ENCODE measurements around the gene TRIM33.

The TRIM33 gene

DNA sequence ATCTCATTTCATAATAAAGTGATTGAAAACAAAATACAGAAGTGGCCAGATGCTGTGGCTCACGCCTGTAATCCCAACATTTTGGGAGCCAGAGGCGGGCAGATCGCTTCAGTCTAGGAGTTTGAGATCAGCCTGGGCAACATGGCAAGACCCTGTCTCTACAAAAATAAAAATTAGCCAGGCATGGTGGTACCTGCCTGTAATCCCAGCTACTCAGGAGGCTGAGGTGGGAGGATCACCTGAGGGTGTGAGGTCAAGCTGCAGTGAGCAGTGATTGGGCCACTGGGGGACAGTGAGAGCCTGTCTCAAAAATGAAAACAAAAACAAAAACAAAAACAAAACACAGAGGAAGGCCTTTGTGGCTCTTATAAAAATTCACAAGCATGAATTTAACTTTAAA, 38.6 kb downstream of the TRIM33 start:
- H3K27me3 ChIP-seq (replicated peaks in 2 of 5; ENCODE audit: control insufficient read depth in 4 of 5, insufficient read depth in 5 of 5, low read length in 4 of 5): no peaks in the 10 kb centered on the region
- ChIA-PET CTCF (interaction anchor here (1.1 kb wide), 1 partner anchor 18 kb away, joined by 3 read pairs; no protein-coding TSS in a partner anchor), POLR2A (no interaction called here)
- DNase-seq: no peak
- WGBS (ENCODE audit: insufficient coverage): 100% methylated on average over 2 of the region's 3 CpGs
- H3K4me1 ChIP-seq (ENCODE audit: control extremely low read depth in 1 of 4, control insufficient read depth in 4 of 4, insufficient read depth in 4 of 4, low read length in 3 of 4): peaks cover 0 to 17% (median 9%) of the 10 kb centered on the region in 4 experiments
- no peak overlapping the region for H3K27ac ChIP-seq (ENCODE audit: insufficient read depth in 1 of 2, low read depth in 1 of 2, low read length in 2 of 2, poor library complexity in 1 of 2, severe bottlenecking in 2 of 2)
- H3K4me3 ChIP-seq (ENCODE audit: control insufficient read depth in 1 of 7, extremely low read depth in 1 of 7, insufficient read depth in 4 of 7, low read depth in 2 of 7, low read length in 6 of 7): no peak overlapping the region
- peaks cover 0 to 4% (median under 1%) of the 10 kb centered on the region in 4 experiments for H3K36me3 ChIP-seq (ENCODE audit: control insufficient read depth in 4 of 4, insufficient read depth in 4 of 4, low read length in 3 of 4)
- peaks cover 0 to 8% (median 0%) of the 10 kb centered on the region in 5 experiments for H3K9me3 ChIP-seq (ENCODE audit: control extremely low read depth in 1 of 5, control insufficient read depth in 4 of 5, insufficient read depth in 2 of 5, low read depth in 1 of 5, low read length in 4 of 5)

DNA sequence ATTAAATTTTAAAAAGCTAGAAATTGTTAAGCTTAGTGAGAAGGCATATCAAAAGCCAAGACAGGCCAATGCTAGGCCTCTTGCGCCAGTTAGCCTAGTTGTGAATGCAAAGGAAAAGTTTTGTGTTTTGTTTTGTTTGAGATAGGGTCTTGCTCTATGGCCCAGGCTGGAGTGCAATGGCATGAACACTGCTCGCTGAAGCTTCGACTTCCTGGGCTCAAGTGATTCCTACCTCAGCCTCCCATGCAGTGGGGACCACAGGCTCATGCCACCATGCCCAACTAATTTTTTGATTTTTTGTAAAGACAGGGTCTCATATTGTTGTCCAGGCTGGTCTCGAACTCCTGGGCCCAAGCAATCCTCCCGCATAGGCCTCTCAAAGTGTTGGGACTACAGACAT, 40.3 kb downstream of the TRIM33 start:
- ChIA-PET CTCF (interaction anchor here (0.6 kb wide), 1 partner anchor 13 kb away, joined by 3 read pairs; no protein-coding TSS in a partner anchor), POLR2A (no interaction called here)
- no peak overlapping the region for H3K27ac ChIP-seq (ENCODE audit: insufficient read depth in 1 of 2, low read depth in 1 of 2, low read length in 2 of 2, poor library complexity in 1 of 2, severe bottlenecking in 2 of 2)
- peaks cover 0 to 8% (median 0%) of the 10 kb centered on the region in 5 experiments for H3K9me3 ChIP-seq (ENCODE audit: control extremely low read depth in 1 of 5, control insufficient read depth in 4 of 5, insufficient read depth in 2 of 5, low read depth in 1 of 5, low read length in 4 of 5)
- peaks cover 0 to 6% (median under 1%) of the 10 kb centered on the region in 4 experiments for H3K36me3 ChIP-seq (ENCODE audit: control insufficient read depth in 4 of 4, insufficient read depth in 4 of 4, low read length in 3 of 4)
- H3K4me1 ChIP-seq (ENCODE audit: control extremely low read depth in 1 of 4, control insufficient read depth in 4 of 4, insufficient read depth in 4 of 4, low read length in 3 of 4): peaks cover 0 to 19% (median 9%) of the 10 kb centered on the region in 4 experiments
- WGBS (ENCODE audit: insufficient coverage): 80% methylated on average over 5 of the region's 5 CpGs
- H3K4me3 ChIP-seq (ENCODE audit: control insufficient read depth in 1 of 7, extremely low read depth in 1 of 7, insufficient read depth in 4 of 7, low read depth in 2 of 7, low read length in 6 of 7): no peak overlapping the region
- DNase-seq: no peak
- no peaks in the 10 kb centered on the region for H3K27me3 ChIP-seq (replicated peaks in 2 of 5; ENCODE audit: control insufficient read depth in 4 of 5, insufficient read depth in 5 of 5, low read length in 4 of 5)

DNA sequence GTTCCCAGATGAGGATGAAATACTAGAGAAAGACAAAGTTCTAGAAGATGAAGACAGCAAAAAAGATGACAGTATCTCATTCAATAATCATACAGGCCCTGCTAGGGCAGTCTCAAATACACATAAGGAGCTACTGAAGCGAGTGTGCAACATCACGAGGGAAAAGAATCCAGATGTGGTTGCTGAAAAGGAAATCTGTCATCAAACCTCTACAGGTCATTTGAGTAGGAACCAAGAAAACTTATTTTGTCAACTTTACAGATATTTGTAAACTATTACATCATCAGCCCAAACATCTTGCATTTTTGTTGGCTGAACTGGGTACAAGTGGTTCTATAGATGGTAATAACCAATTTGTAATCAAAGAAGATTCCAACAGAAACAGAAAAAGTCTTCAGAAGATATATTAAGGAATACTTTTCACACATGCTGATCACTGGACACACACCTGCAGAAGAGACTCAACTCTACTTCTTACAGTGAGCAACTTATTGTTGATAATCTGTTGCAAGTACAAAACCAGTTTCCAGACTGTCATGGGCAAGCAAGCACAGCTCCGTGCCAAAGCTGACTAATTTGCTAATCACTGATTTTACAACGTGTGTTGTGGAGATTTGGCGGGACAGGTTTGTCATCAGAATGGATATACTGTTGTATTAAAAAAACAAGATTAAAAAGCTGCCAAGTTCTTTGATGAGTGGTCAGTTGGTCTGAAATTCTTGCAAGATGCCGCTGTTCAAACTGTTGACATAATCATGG, 42.1 kb downstream of the TRIM33 start:
- H3K4me1 ChIP-seq (ENCODE audit: control extremely low read depth in 1 of 4, control insufficient read depth in 4 of 4, insufficient read depth in 4 of 4, low read length in 3 of 4): peaks cover 0 to 19% (median 9%) of the 10 kb centered on the region in 4 experiments
- ChIA-PET POLR2A (no interaction called here), CTCF (interaction anchor here (1.3 kb wide), 1 partner anchor 20 kb away, joined by 4 read pairs; no protein-coding TSS in a partner anchor)
- H3K27ac ChIP-seq (ENCODE audit: insufficient read depth in 1 of 2, low read depth in 1 of 2, low read length in 2 of 2, poor library complexity in 1 of 2, severe bottlenecking in 2 of 2): no peak overlapping the region
- H3K36me3 ChIP-seq (ENCODE audit: control insufficient read depth in 4 of 4, insufficient read depth in 4 of 4, low read length in 3 of 4): peaks cover 0 to 6% (median 1%) of the 10 kb centered on the region in 4 experiments
- no peak overlapping the region for H3K4me3 ChIP-seq (ENCODE audit: control insufficient read depth in 1 of 7, extremely low read depth in 1 of 7, insufficient read depth in 4 of 7, low read depth in 2 of 7, low read length in 6 of 7)
- H3K27me3 ChIP-seq (replicated peaks in 2 of 5; ENCODE audit: control insufficient read depth in 4 of 5, insufficient read depth in 5 of 5, low read length in 4 of 5): no peaks in the 10 kb centered on the region
- no peak for DNase-seq
- H3K9me3 ChIP-seq (ENCODE audit: control extremely low read depth in 1 of 5, control insufficient read depth in 4 of 5, insufficient read depth in 2 of 5, low read depth in 1 of 5, low read length in 4 of 5): peaks cover 0 to 8% (median 0%) of the 10 kb centered on the region in 5 experiments
- 90% methylated on average over 6 of the region's 6 CpGs for WGBS (ENCODE audit: insufficient coverage)

DNA sequence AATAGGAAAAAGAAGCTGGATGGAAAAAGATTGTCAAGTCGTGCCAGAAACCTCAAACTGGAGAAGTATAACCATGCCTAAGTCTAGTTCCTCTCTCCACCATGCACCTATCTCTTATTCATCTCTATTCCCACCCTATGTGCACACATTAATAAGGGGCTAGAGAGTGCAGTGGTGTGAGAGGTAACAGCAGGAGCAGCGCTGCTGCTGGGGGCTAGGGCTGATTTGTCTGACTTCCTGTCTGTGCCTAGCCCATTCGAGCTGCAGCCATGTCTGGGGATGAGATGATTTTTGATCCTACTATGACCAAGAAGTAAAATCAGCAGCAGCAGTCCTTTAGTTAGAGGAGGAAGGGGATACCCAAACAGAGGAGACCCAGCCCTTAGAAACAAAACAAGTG, 43.0 kb downstream of the TRIM33 start:
- ChIA-PET CTCF (no interaction called here), POLR2A (no interaction called here)
- no peak for DNase-seq
- no peaks in the 10 kb centered on the region for H3K27me3 ChIP-seq (replicated peaks in 2 of 5; ENCODE audit: control insufficient read depth in 4 of 5, insufficient read depth in 5 of 5, low read length in 4 of 5)
- peaks cover 0 to 9% (median 2%) of the 10 kb centered on the region in 4 experiments for H3K36me3 ChIP-seq (ENCODE audit: control insufficient read depth in 4 of 4, insufficient read depth in 4 of 4, low read length in 3 of 4)
- H3K4me1 ChIP-seq (ENCODE audit: control extremely low read depth in 1 of 4, control insufficient read depth in 4 of 4, insufficient read depth in 4 of 4, low read length in 3 of 4): peaks cover 0 to 19% (median 9%) of the 10 kb centered on the region in 4 experiments
- H3K4me3 ChIP-seq (ENCODE audit: control insufficient read depth in 1 of 7, extremely low read depth in 1 of 7, insufficient read depth in 4 of 7, low read depth in 2 of 7, low read length in 6 of 7): no peak overlapping the region
- no CpG with 5 or more reads among the region's 3 CpGs for WGBS (ENCODE audit: insufficient coverage)
- H3K9me3 ChIP-seq (ENCODE audit: control extremely low read depth in 1 of 5, control insufficient read depth in 4 of 5, insufficient read depth in 2 of 5, low read depth in 1 of 5, low read length in 4 of 5): no peaks in the 10 kb centered on the region
- no peak overlapping the region for H3K27ac ChIP-seq (ENCODE audit: insufficient read depth in 1 of 2, low read depth in 1 of 2, low read length in 2 of 2, poor library complexity in 1 of 2, severe bottlenecking in 2 of 2)

DNA sequence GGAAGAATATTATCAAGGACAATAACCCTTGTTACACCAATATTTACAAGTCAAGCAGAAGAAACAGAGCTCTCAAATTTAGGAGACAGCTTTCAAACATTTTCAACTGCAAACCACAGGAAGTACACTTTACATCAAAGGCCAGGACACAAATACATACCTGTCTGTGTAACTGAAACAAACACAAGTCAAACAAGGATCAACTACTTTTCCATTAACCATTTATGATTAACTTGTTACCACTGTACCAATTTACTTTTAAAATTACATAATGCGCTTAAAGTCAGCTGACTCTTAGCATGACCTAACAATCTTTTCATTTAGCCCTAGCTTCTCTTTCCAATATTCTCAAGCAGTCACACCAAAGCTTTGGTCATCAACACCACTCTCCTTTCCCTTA, 43.5 kb downstream of the TRIM33 start:
- DNase-seq: no peak
- Histone ChIP-seq H3K27ac (ENCODE audit: insufficient read depth in 1 of 2, low read depth in 1 of 2, low read length in 2 of 2, poor library complexity in 1 of 2, severe bottlenecking in 2 of 2) (no peak overlapping the region), H3K36me3 (ENCODE audit: control insufficient read depth in 4 of 4, insufficient read depth in 4 of 4, low read length in 3 of 4) (peaks cover 0 to 12% (median 3%) of the 10 kb centered on the region in 4 experiments), H3K4me1 (ENCODE audit: control extremely low read depth in 1 of 4, control insufficient read depth in 4 of 4, insufficient read depth in 4 of 4, low read length in 3 of 4) (peaks cover 0 to 19% (median 9%) of the 10 kb centered on the region in 4 experiments), H3K27me3 (replicated peaks in 2 of 5; ENCODE audit: control insufficient read depth in 4 of 5, insufficient read depth in 5 of 5, low read length in 4 of 5) (no peaks in the 10 kb centered on the region), H3K4me3 (ENCODE audit: control insufficient read depth in 1 of 7, extremely low read depth in 1 of 7, insufficient read depth in 4 of 7, low read depth in 2 of 7, low read length in 6 of 7) (no peak overlapping the region), H3K9me3 (ENCODE audit: control extremely low read depth in 1 of 5, control insufficient read depth in 4 of 5, insufficient read depth in 2 of 5, low read depth in 1 of 5, low read length in 4 of 5) (no peaks in the 10 kb centered on the region)
- ChIA-PET POLR2A (no interaction called here), CTCF (interaction anchor here (1.0 kb wide), 1 partner anchor 10 kb away, joined by 4 read pairs; no protein-coding TSS in a partner anchor)
- 100% methylated on average over 1 of the region's 1 CpG for WGBS (ENCODE audit: insufficient coverage)

DNA sequence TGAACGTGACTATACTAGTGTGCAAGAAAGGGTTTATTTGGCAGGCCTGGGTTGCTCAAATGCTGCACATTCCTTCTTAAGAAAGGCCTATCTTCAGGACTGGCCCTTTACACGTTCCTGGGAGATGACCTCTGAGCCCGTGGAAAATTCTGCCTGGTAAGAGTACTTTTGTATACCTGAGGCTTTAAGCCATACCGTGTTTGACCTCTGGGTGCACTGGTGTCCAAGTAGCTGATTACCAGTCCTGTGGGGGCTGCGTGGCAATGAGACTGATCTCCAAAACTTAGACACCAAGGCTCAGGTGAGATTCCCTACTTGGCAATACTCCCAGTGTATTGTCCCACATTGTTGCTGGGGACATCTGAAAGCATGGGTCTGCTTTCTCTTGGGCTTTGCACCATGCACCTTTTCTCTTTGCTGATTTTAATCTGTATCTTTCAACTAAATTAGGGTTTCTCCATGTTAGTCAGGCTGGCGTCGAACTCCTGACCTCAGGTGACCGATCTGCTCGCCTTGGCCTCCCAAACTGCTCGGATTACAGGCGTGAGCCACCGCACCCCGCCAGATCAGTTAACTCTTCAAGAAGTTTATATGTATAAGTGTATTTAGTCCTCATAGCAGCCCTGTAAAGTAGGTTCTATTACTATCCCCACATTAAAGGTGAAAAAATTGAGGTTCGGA, 44.5 kb downstream of the TRIM33 start:
- Histone ChIP-seq H3K4me3 (ENCODE audit: control insufficient read depth in 1 of 7, extremely low read depth in 1 of 7, insufficient read depth in 4 of 7, low read depth in 2 of 7, low read length in 6 of 7) (no peak overlapping the region), H3K4me1 (ENCODE audit: control extremely low read depth in 1 of 4, control insufficient read depth in 4 of 4, insufficient read depth in 4 of 4, low read length in 3 of 4) (peaks cover 0 to 19% (median 9%) of the 10 kb centered on the region in 4 experiments), H3K27ac (ENCODE audit: insufficient read depth in 1 of 2, low read depth in 1 of 2, low read length in 2 of 2, poor library complexity in 1 of 2, severe bottlenecking in 2 of 2) (no peak overlapping the region), H3K9me3 (ENCODE audit: control extremely low read depth in 1 of 5, control insufficient read depth in 4 of 5, insufficient read depth in 2 of 5, low read depth in 1 of 5, low read length in 4 of 5) (no peaks in the 10 kb centered on the region), H3K27me3 (replicated peaks in 2 of 5; ENCODE audit: control insufficient read depth in 4 of 5, insufficient read depth in 5 of 5, low read length in 4 of 5) (no peaks in the 10 kb centered on the region), H3K36me3 (ENCODE audit: control insufficient read depth in 4 of 4, insufficient read depth in 4 of 4, low read length in 3 of 4) (peaks cover 0 to 22% (median 5%) of the 10 kb centered on the region in 4 experiments)
- POLR2A ChIA-PET: no interaction called here
- WGBS (ENCODE audit: insufficient coverage): 100% methylated on average over 5 of the region's 14 CpGs
- no peak for DNase-seq
- CTCF ChIA-PET: interaction anchor here (1.0 kb wide), 1 partner anchor 9 kb away, joined by 4 read pairs; no protein-coding TSS in a partner anchor

DNA sequence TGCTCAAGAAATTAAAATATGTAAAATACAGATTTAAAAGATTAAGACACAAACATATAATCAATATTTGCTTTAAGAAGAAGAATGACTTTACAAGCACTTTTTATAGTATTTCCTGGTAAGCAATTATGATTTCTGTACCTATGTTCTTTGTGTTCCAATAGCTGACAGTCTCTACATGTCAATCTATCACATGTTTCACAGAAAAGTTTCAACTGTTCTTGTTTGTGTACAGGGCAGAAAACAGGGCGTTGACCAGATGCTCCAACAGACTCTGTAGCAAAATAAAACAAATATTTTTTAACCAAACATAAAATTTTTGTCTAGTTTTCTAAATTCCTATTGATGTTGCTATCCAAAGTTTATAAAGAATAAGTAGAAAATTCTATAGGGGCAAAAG, 48.0 kb downstream of the TRIM33 start:
- peaks cover 0 to 8% (median 6%) of the 10 kb centered on the region in 4 experiments for H3K4me1 ChIP-seq (ENCODE audit: control extremely low read depth in 1 of 4, control insufficient read depth in 4 of 4, insufficient read depth in 4 of 4, low read length in 3 of 4)
- peaks cover 0 to 14% (median 6%) of the 10 kb centered on the region in 5 experiments for H3K9me3 ChIP-seq (ENCODE audit: control extremely low read depth in 1 of 5, control insufficient read depth in 4 of 5, insufficient read depth in 2 of 5, low read depth in 1 of 5, low read length in 4 of 5)
- H3K27ac ChIP-seq (ENCODE audit: insufficient read depth in 1 of 2, low read depth in 1 of 2, low read length in 2 of 2, poor library complexity in 1 of 2, severe bottlenecking in 2 of 2): no peak overlapping the region
- WGBS (ENCODE audit: insufficient coverage): no CpG with 5 or more reads among the region's 1 CpG
- H3K36me3 ChIP-seq (ENCODE audit: control insufficient read depth in 4 of 4, insufficient read depth in 4 of 4, low read length in 3 of 4): peaks cover 12 to 41% (median 24%) of the 10 kb centered on the region in 4 experiments
- ChIA-PET POLR2A (no interaction called here), CTCF (no interaction called here)
- no peak for DNase-seq
- H3K27me3 ChIP-seq (replicated peaks in 2 of 5; ENCODE audit: control insufficient read depth in 4 of 5, insufficient read depth in 5 of 5, low read length in 4 of 5): no peaks in the 10 kb centered on the region
- no peak overlapping the region for H3K4me3 ChIP-seq (ENCODE audit: control insufficient read depth in 1 of 7, extremely low read depth in 1 of 7, insufficient read depth in 4 of 7, low read depth in 2 of 7, low read length in 6 of 7)

Measured in common myeloid progenitor, CD34-positive (primary cell).